Ovary (tissue), 9 donors: ENCODE measurements around the gene SYT6. TPM values are rescaled to one million over a fixed set of nuclear protein-coding genes. Genes with fewer than 3 reads are reported as not detected.

Experiments
- DNase-seq, 5 donors: peaks; one replicate each; pipeline ENCODE4 v3.0.0-alpha.2; 2019 to 2020
- H3K27ac ChIP-seq, 2 donors: fragments of 200-600 bp; one replicate each; pipeline versions ENCODE4 v1.5.1 to v1.8.0; 2019 to 2022
- H3K27me3 ChIP-seq: fragments of 200-600 bp; one replicate; pipeline ENCODE4 v1.8.0; 2022
- H3K36me3 ChIP-seq: fragments of 200-600 bp; sonication (generic); one replicate; pipeline ENCODE4 v1.5.1; 2019
- H3K4me1 ChIP-seq: one replicate; pipeline ENCODE4 v1.8.1; 2013; ENCODE audit warnings: mild to moderate bottlenecking, moderate library complexity; ENCODE audit not compliant: insufficient read depth
- H3K4me3 ChIP-seq: fragments of 200-600 bp; sonication (generic); one replicate; pipeline ENCODE4 v1.5.1; 2017
- H3K9me3 ChIP-seq, 2 donors: fragments of 200-600 bp in 1 of 2; sonication (generic) in 1 of 2; one replicate each; pipeline versions ENCODE4 v1.5.1 to v1.8.1; 2013 to 2019; ENCODE audit warnings: mild to moderate bottlenecking in 1 of 2, moderate library complexity in 1 of 2
- EP300 ChIP-seq: sonication (generic); formaldehyde crosslinking; IDR thresholded peaks from one replicate; pipeline ENCODE4 v1.6.1; 2017; ENCODE audit warnings: antibody characterized with exemption
- POLR2A ChIP-seq: fragments of 450-650 bp; IDR thresholded peaks from one replicate; pipeline ENCODE4 v1.6.1; 2017; ENCODE audit warnings: antibody characterized with exemption, mild to moderate bottlenecking, moderate library complexity
- WGBS, 3 donors: extraction: QIAGEN DNeasy Blood & Tissue Kit in 1 of 3; methylation state at CpG; one replicate each; pipeline versions ENCODE4 v1.1.5 to v1.1.7; 2013 to 2017; 5-methylcytosine and 5-hydroxymethylcytosine counted together
- intact Hi-C, 4 donors: fragments of 100-400 bp; cut with DNase I; formaldehyde crosslinking; loops; one replicate each; pipeline versions ENCODE4 v1.11.0 to v1.15.1; 2022 to 2023
- polyA plus RNA-seq, 2 donors: library from polyadenylated mRNA; stranded (reverse); fragments of 200-250 nt in 1 of 2; fragments of 350-450 nt in 1 of 2; fragmentation: Illumina TruSeq in 1 of 2; extraction: RNeasy Lipid Tissue Mini Kit (QIAGEN cat#74804) in 1 of 2; gene quantifications; one replicate each; pipeline ENCODE4 v1.2.3, GENCODE V29; 2013 to 2014
- total RNA-seq, 7 donors: library from RNA; depleted of rRNA in 2 of 7; stranded (reverse); fragments of >200 nt in 2 of 7; fragmentation: NEBNext Ultra II Directional in 3 of 7; extraction: Animal tissue kit (Norgen Biotek cat#: 25700) in 3 of 7; gene quantifications; one replicate each; pipeline versions ENCODE4 v1.1.0 to v1.2.4, GENCODE V29; 2016 to 2023
- TF ChIP-seq, protein P1 (sequence below), 3 donors: fragments of 450-650 bp in 2 of 3; fragments of 200-600 bp in 1 of 3; IDR thresholded peaks; one replicate each; pipeline versions ENCODE4 v1.5.1 to v1.8.0; 2016 to 2022; ENCODE audit warnings: antibody characterized with exemption in 3 of 3, mild to moderate bottlenecking in 1 of 3
- donor health status: DM: no; HTN: no; CAD: no; lungs with moderate emphysema.
- donor health status: DM: no; HTN: no; CAD: no.
- donor health status: Bipolar disorder and iron deficiency.
- donor health status: DM: yes; HTN: yes; CAD: no.
- donor health status: DM: no; HTN: no; CAD: no.
- donor health status: DM: yes; HTN: yes; CAD: no.

Gene SYT6
- total and polyA plus RNA-seq, 9 donors = 0.13 to 2.2 (median 0.35) TPM

GRCh38 chr1:114159941-114160340 lies 6.3 kb upstream of the SYT6 start:
- no peak for DNase-seq
- H3K4me1 ChIP-seq = no peaks in the 10 kb centered on the region
- no peaks in the 10 kb centered on the region for H3K9me3 ChIP-seq
- TF ChIP-seq, protein P1, sequence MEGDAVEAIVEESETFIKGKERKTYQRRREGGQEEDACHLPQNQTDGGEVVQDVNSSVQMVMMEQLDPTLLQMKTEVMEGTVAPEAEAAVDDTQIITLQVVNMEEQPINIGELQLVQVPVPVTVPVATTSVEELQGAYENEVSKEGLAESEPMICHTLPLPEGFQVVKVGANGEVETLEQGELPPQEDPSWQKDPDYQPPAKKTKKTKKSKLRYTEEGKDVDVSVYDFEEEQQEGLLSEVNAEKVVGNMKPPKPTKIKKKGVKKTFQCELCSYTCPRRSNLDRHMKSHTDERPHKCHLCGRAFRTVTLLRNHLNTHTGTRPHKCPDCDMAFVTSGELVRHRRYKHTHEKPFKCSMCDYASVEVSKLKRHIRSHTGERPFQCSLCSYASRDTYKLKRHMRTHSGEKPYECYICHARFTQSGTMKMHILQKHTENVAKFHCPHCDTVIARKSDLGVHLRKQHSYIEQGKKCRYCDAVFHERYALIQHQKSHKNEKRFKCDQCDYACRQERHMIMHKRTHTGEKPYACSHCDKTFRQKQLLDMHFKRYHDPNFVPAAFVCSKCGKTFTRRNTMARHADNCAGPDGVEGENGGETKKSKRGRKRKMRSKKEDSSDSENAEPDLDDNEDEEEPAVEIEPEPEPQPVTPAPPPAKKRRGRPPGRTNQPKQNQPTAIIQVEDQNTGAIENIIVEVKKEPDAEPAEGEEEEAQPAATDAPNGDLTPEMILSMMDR (IDR thresholded peaks at IDR 0.05) = no peak
- TF ChIP-seq POLR2A (no peak), EP300 (no peak)
- intact Hi-C loops = loop anchor here in 1 of 4 donors (10.0 kb wide), 1 partner anchor 125 kb away; no protein-coding TSS in a partner anchor
- 79 to 87% (median 82%) methylated on average over 2 of the region's 2 CpGs for WGBS, 3 donors
- no peak overlapping the region for H3K4me3 ChIP-seq
- H3K27ac ChIP-seq = no peak overlapping the region
- H3K27me3 ChIP-seq = peaks cover 8% of the 10 kb centered on the region
- H3K36me3 ChIP-seq = no peaks in the 10 kb centered on the region

GRCh38 chr1:114157275-114157660 lies 3.6 kb upstream of the SYT6 start:
- intact Hi-C loops = loop anchor here in 1 of 4 donors (10.0 kb wide), 1 partner anchor 128 kb away; no protein-coding TSS in a partner anchor
- peaks cover 13% of the 10 kb centered on the region for H3K27me3 ChIP-seq
- 58 to 64% (median 60%) methylated on average over 6 of the region's 6 CpGs for WGBS, 3 donors

DNA sequence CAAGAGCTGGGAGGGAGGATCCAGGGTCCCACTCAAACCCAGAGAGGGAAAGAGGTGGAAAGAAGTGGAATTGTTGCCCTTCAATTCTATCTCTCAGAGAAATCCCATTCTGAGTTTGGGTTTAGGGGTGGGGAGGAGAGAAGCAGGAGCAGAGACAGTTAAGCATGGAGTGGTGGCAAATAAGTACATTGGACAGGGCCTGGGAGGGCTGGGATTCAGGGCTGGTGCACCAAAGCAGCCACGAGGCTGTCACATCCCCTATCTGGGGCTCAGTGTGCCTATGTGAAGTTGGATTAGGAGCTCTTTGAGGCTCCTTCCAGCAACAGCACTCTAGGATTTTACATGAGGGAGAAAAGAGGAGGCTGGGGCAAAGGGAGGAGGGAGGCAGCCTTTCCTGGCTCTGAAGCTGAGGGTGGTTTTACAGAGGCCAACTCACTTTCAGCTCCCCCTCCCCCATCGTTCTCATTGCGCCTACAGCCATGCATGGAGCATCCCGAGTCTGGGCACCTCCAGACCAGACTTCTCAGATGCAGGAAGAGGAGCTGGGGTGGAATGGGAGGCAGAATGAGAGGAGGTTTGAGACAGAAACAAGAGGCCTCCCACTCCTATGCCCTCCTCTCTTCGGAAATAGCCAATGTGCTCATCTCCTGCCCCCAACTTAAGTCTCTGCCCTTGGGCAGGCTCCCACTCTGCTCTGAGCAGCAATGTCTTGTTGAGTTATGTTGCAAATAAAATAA lies 3.0 kb upstream of the SYT6 start:
- no peak for DNase-seq
- Histone ChIP-seq H3K4me1 (peaks cover 11% of the 10 kb centered on the region), H3K36me3 (no peaks in the 10 kb centered on the region), H3K4me3 (no peak overlapping the region), H3K27me3 (peaks cover 13% of the 10 kb centered on the region), H3K9me3 (no peaks in the 10 kb centered on the region), H3K27ac (no peak overlapping the region)
- 45 to 50% (median 45%) methylated on average over 5 of the region's 5 CpGs for WGBS, 3 donors
- intact Hi-C loops = loop anchor here in 1 of 4 donors (10.0 kb wide), 1 partner anchor 128 kb away; no protein-coding TSS in a partner anchor
- TF ChIP-seq EP300 (no peak), POLR2A (no peak)
- TF ChIP-seq, protein P1 (IDR thresholded peaks at IDR 0.05) = no peak

More at GRCh38 chr1:114157275-114157660, 3.6 kb upstream of the SYT6 start:
- peaks cover 9% of the 10 kb centered on the region for H3K4me1 ChIP-seq
- no peaks in the 10 kb centered on the region for H3K36me3 ChIP-seq
- no peak for DNase-seq
- H3K27ac ChIP-seq = no peak overlapping the region
- H3K4me3 ChIP-seq = no peak overlapping the region
- TF ChIP-seq, protein P1 (IDR thresholded peaks at IDR 0.05) = no peak
- no peak for TF ChIP-seq EP300
- no peak for TF ChIP-seq POLR2A
- H3K9me3 ChIP-seq = no peaks in the 10 kb centered on the region

GRCh38 chr1:114155706-114156105 lies 2.0 kb upstream of the SYT6 start:
- DNase-seq = no peak
- 49 to 56% (median 51%) methylated on average over 8 of the region's 8 CpGs for WGBS, 3 donors
- H3K4me1 ChIP-seq = peaks cover 11% of the 10 kb centered on the region
- H3K27me3 ChIP-seq = peaks cover 13% of the 10 kb centered on the region
- H3K4me3 ChIP-seq = no peak overlapping the region
- H3K27ac ChIP-seq = no peak overlapping the region
- TF ChIP-seq, protein P1 (IDR thresholded peaks at IDR 0.05) = no peak
- TF ChIP-seq EP300 (no peak), POLR2A (no peak)
- H3K36me3 ChIP-seq = no peaks in the 10 kb centered on the region
- no peaks in the 10 kb centered on the region for H3K9me3 ChIP-seq
- intact Hi-C loops = loop anchor here in 1 of 4 donors (10.0 kb wide), 1 partner anchor 129 kb away; no protein-coding TSS in a partner anchor
